ENCODE results near the gene GATC.

The GATC gene

DNA sequence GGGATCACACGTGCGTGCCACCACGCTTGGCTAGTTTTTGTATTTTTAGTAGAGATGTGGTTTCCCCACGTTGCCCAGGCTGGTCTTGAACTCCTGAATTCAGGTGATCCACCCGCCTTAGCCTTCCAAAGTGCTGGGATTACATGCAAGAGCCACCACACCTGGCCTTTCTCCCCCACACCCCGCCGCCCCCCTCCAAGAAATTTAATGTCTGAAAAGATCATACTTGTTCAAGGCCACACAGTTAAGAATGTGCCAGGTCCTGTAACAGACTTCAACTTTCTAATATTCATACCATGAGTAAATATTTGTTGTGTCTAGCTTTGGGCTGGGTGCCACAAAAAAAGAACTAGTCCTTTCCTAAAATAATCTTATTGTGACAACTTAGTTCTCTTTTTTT, 9.1 kb downstream of the GATC start:
- H3K27me3 Mint-ChIP-seq: no peaks in the 10 kb centered on the region
- peaks cover 5% of the 10 kb centered on the region for H3K4me1 Mint-ChIP-seq
- H3K4me3 Mint-ChIP-seq: no peak overlapping the region
- no peak overlapping the region for H3K27ac Mint-ChIP-seq
- no peaks in the 10 kb centered on the region for H3K9me3 Mint-ChIP-seq
- no peaks in the 10 kb centered on the region for H3K36me3 Mint-ChIP-seq

GRCh38 chr12:120457133-120457532, 10.9 kb downstream of the GATC start:
- Mint-ChIP-seq H3K36me3 (peaks cover 3% of the 10 kb centered on the region), H3K27me3 (no peaks in the 10 kb centered on the region), H3K4me1 (peaks cover 5% of the 10 kb centered on the region), H3K27ac (no peak overlapping the region), H3K4me3 (no peak overlapping the region), H3K9me3 (no peaks in the 10 kb centered on the region)

- H3K27ac Mint-ChIP-seq: no peak overlapping the region
- peaks cover 5% of the 10 kb centered on the region for H3K36me3 Mint-ChIP-seq
- H3K4me1 Mint-ChIP-seq: peaks cover 6% of the 10 kb centered on the region
- H3K9me3 Mint-ChIP-seq: no peaks in the 10 kb centered on the region
- no peaks in the 10 kb centered on the region for H3K27me3 Mint-ChIP-seq
- no peak overlapping the region for H3K4me3 Mint-ChIP-seq
Measured at GRCh38 chr12:120460157-120460556, 13.9 kb downstream of the GATC start.

GRCh38 chr12:120462099-120462640, 15.9 kb downstream of the GATC start:
- Mint-ChIP-seq H3K4me3 (no peak overlapping the region), H3K36me3 (peaks cover 6% of the 10 kb centered on the region), H3K27ac (no peak overlapping the region), H3K27me3 (no peaks in the 10 kb centered on the region), H3K9me3 (no peaks in the 10 kb centered on the region), H3K4me1 (peaks cover 25% of the 10 kb centered on the region)

- H3K36me3 Mint-ChIP-seq: peaks cover 6% of the 10 kb centered on the region
Measured at GRCh38 chr12:120463712-120464111, 17.5 kb downstream of the GATC start.

GRCh38 chr12:120465756-120466155, 19.5 kb downstream of the GATC start:
- peak overlapping the region; percentile 6 for H3K4me3 Mint-ChIP-seq
- H3K9me3 Mint-ChIP-seq: no peaks in the 10 kb centered on the region
- H3K27ac Mint-ChIP-seq: peak overlapping the region; percentile 56
- H3K27me3 Mint-ChIP-seq: no peaks in the 10 kb centered on the region
- H3K36me3 Mint-ChIP-seq: peaks cover 6% of the 10 kb centered on the region
- peaks cover 38% of the 10 kb centered on the region for H3K4me1 Mint-ChIP-seq

More at GRCh38 chr12:120463712-120464111, 17.5 kb downstream of the GATC start:
- no peaks in the 10 kb centered on the region for H3K27me3 Mint-ChIP-seq
- no peak overlapping the region for H3K4me3 Mint-ChIP-seq
- H3K27ac Mint-ChIP-seq: no peak overlapping the region
- H3K9me3 Mint-ChIP-seq: no peaks in the 10 kb centered on the region
- H3K4me1 Mint-ChIP-seq: peaks cover 35% of the 10 kb centered on the region

DNA sequence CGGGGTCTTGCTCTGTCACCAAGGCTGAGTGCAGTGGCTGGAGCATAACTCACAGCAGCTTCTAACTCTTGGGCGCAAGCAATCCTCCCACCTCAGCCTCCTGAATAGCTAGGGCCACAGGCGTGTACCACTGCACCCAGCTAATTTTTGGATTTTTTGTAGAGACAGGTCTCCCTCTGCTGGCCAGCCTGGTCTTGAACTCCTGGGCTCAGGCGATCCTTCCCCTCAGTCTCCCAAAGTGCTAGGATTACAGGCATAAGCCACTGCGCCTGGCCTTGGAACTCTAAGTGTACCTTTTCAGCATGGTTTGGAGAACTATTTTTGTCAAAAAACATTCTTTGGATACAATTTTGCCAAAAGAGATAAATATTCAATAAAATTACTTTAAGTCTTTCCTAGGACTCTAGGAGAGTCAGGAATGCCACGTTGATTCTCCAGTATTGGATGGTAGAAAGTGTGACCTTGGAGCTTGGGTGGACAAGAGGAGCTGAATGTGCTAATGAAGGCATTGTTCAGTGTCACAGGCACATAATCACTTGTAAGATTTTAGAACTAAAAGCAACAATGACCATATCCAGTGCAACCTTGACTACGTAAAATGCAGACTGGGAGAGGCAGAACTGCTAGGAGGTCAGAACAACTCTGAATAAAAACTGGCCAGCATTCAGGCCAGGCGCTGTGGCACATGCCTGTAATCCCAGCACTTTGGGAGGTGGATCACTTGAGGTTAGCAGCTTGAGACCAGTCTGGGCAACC, 20.5 kb downstream of the GATC start:
- H3K27ac Mint-ChIP-seq: no peak overlapping the region
- H3K9me3 Mint-ChIP-seq: no peaks in the 10 kb centered on the region
- peaks cover 41% of the 10 kb centered on the region for H3K4me1 Mint-ChIP-seq
- no peaks in the 10 kb centered on the region for H3K27me3 Mint-ChIP-seq
- H3K36me3 Mint-ChIP-seq: peaks cover 4% of the 10 kb centered on the region
- peak overlapping the region; percentile 44 for H3K4me3 Mint-ChIP-seq

DNA sequence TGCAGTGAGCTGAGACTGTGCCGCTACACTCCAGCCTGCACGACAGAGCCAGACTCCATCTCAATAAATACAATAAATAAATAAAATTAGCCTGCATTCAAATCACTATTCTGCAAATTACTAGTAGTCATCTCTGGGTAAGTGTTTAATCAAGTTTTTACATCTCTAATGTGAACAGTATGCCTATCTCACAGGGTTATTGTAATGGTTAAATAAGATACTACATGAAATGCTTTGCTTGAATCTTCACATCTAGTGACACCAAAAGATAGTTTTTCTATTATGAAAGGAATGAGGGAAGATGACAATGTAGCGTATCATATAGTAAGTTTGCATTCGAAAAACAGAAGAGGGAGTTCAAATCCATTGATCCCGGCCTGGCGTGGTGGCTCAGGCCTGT, 21.2 kb downstream of the GATC start:
- no peaks in the 10 kb centered on the region for H3K9me3 Mint-ChIP-seq
- peaks cover 48% of the 10 kb centered on the region for H3K4me1 Mint-ChIP-seq
- H3K27me3 Mint-ChIP-seq: no peaks in the 10 kb centered on the region
- peaks cover 4% of the 10 kb centered on the region for H3K36me3 Mint-ChIP-seq
- peak overlapping the region; percentile 91 for H3K4me3 Mint-ChIP-seq
- H3K27ac Mint-ChIP-seq: peak overlapping the region; percentile 19

GRCh38 chr12:120468325-120468820, 22.1 kb downstream of the GATC start:
- peak overlapping the region; percentile 79 for H3K27ac Mint-ChIP-seq
- H3K27me3 Mint-ChIP-seq: no peaks in the 10 kb centered on the region
- peak overlapping the region; percentile 91 for H3K4me3 Mint-ChIP-seq
- H3K9me3 Mint-ChIP-seq: no peaks in the 10 kb centered on the region
- H3K4me1 Mint-ChIP-seq: peaks cover 53% of the 10 kb centered on the region
- peaks cover 4% of the 10 kb centered on the region for H3K36me3 Mint-ChIP-seq

- Mint-ChIP-seq H3K27ac (peak overlapping the region; percentile 79), H3K4me3 (peak overlapping the region; percentile 91), H3K27me3 (no peaks in the 10 kb centered on the region), H3K9me3 (no peaks in the 10 kb centered on the region), H3K4me1 (peaks cover 53% of the 10 kb centered on the region), H3K36me3 (peaks cover 4% of the 10 kb centered on the region)
Measured at GRCh38 chr12:120468821-120469449, 22.7 kb downstream of the GATC start.

- H3K4me1 Mint-ChIP-seq: peaks cover 50% of the 10 kb centered on the region
- H3K4me3 Mint-ChIP-seq: peak within 1 kb of the TSS; percentile 91
Measured at GRCh38 chr12:120469450-120470149, 23.4 kb downstream of the GATC start, which contains the start of gene SRSF9. SRSF9 (minus strand) TSS chr12:120469748; CDS start chr12:120469609, 139 bp downstream.

DNA sequence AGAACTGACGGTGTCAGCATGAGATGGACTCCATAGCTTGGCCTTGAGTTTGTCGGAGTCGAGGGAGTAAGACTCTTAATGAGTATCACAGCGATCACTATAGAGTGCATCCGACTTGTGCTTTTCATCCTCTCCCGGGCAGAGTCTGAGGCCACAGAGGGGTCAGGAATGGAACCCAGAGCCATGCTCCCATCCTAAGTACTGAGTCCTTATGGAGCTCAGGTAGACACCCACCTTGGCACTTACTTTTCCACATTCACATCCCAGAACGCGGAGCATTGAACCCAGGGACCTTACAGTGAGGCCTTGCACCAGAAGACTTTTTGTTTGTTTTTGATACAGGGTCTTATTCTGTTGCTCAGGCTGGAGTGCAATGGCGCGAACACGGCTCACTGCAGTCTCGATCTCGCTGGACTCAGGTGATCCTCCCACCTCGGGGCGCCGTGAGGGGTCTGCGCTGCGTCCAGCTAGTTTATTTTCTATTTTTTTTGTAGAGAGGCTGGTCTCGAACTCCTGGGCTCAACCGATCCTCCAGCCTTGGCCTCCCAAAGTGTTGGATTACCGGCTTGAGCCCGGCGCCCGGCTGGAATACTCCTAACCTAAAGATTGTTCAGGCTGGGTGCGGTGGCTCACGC, 24.0 kb downstream of the GATC start:
- no peak overlapping the region for H3K27ac Mint-ChIP-seq
- H3K9me3 Mint-ChIP-seq: no peaks in the 10 kb centered on the region
- no peaks in the 10 kb centered on the region for H3K27me3 Mint-ChIP-seq
- H3K36me3 Mint-ChIP-seq: peaks cover under 1% of the 10 kb centered on the region
- H3K4me1 Mint-ChIP-seq: peaks cover 46% of the 10 kb centered on the region
- H3K4me3 Mint-ChIP-seq: peak overlapping the region; percentile 91

More at GRCh38 chr12:120469450-120470149, 23.4 kb downstream of the GATC start, which contains the start of gene SRSF9:
- H3K27ac Mint-ChIP-seq: peak within 1 kb of the TSS; percentile 79
- H3K27me3 Mint-ChIP-seq: no peaks in the 10 kb centered on the region
- peaks cover 3% of the 10 kb centered on the region for H3K36me3 Mint-ChIP-seq
- no peaks in the 10 kb centered on the region for H3K9me3 Mint-ChIP-seq

GRCh38 chr12:120472521-120472920, 26.3 kb downstream of the GATC start:
- H3K4me1 Mint-ChIP-seq: peaks cover 26% of the 10 kb centered on the region
- H3K27me3 Mint-ChIP-seq: no peaks in the 10 kb centered on the region
- no peak overlapping the region for H3K27ac Mint-ChIP-seq
- no peak overlapping the region for H3K4me3 Mint-ChIP-seq
- H3K36me3 Mint-ChIP-seq: no peaks in the 10 kb centered on the region
- H3K9me3 Mint-ChIP-seq: no peaks in the 10 kb centered on the region

- Mint-ChIP-seq H3K27me3 (no peaks in the 10 kb centered on the region), H3K4me3 (no peak overlapping the region), H3K27ac (no peak overlapping the region), H3K9me3 (no peaks in the 10 kb centered on the region), H3K36me3 (no peaks in the 10 kb centered on the region), H3K4me1 (peaks cover 19% of the 10 kb centered on the region)
Measured at GRCh38 chr12:120473807-120474615, 27.8 kb downstream of the GATC start.

Measured in activated naive CD4-positive, alpha-beta T cell treated with anti-CD3 and anti-CD28 coated beads, Interleukin-2, amount 50 U/mL, for 24 hours (primary cell).